GM18502 (cell line): ENCODE results near the gene KLHL29.

Source experiments
- ATAC-seq: cut with Tn5 transposase; IDR thresholded peaks from one replicate; pipeline ENCODE4 v1.9.1; 2021; ENCODE audit warnings: mild to moderate bottlenecking; ENCODE audit not compliant: unreplicated experiment, poor library complexity

Gene KLHL29

DNA sequence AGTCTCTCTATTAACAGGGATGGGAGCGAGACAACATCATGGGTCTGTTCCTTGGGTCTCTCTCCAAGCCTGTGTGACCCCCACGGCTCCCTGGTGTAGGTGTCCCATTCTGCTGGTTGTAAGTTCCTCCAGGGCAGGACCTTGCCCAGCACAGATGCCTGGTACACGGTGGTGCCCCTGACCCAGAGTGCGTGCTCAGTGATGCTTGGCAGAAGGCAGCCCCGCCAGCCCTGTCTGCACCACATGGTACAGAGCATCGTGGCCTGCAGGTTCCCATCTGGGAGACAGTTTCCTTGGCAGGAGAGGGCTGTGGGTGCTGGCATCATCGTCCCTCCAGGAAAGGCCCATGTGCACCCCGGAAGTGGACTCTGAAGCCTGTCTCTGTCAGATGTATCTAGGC, 249.0 kb downstream of the KLHL29 start:
- ATAC-seq = no peak

GRCh38 chr2:23635442-23636340, 250.7 kb downstream of the KLHL29 start:
- ATAC-seq = no peak

GRCh38 chr2:23636426-23636825, 251.4 kb downstream of the KLHL29 start:
- no peak for ATAC-seq

DNA sequence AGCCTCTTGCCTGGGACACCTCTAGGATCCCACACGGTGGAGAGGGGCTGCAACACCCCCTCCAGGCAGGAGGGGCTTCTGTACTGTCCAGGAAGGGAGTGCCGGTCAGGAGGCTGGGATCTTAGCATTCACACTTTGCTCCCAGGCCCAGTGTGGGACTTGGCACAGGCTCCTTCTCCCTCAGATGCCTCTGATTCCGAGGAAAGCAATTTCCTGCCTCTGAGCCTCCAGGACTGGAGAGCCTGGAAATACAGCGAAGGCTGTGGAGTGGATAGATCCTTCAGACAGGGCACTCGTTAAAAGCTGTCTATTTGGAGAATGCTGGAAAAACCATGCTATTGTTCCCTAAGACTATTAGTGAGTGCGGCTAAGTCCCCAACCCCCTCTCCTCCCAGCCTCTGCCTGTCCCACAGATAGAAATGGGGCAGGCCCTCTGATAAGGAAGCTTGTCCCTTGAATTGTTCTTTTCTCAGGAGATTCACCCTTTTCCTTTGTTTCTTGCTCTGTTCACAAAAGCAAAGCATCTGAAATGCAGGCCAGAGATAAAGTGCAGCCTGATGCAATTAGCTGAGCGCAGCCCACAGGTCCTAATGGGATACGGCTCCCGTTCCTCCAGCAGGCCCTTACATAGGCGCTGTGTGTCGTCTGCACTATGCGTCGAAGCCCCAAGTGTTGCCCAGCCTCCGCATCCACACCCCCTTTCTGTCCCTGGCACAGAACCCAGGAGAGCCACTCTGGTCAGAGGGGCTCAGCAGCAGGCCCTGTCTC, 252.2 kb downstream of the KLHL29 start:
- no peak for ATAC-seq

DNA sequence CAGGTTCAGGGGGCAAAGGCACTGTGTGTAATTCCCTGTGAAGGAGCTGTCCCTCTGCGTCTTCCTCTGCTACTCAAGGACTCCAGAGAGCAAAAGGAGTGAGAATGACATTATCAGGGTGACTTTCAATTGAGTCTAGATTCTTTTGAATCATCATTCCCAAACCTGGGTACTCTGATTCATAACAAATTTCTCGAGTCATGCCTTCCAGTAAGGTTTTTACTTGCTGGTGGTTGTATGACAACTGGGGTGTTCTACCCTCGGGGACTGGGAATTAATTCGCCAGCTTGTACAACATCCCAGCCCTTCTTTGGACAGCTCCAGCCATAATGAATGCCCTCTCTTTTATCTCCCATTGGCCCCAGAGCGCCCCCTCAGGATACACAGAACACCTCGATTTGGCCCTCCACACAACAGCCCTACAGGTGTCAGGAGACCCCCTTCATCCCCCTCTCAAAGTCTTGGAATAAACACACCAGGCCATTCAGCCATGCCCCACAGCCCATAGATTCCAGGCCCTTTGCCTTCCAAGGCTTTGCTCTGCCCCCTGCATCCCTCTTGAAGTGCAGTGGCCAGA, 254.5 kb downstream of the KLHL29 start:
- ATAC-seq = no peak

GRCh38 chr2:23640711-23641110, 255.7 kb downstream of the KLHL29 start:
- no peak for ATAC-seq

GRCh38 chr2:23642516-23642915, 257.5 kb downstream of the KLHL29 start:
- no peak for ATAC-seq

DNA sequence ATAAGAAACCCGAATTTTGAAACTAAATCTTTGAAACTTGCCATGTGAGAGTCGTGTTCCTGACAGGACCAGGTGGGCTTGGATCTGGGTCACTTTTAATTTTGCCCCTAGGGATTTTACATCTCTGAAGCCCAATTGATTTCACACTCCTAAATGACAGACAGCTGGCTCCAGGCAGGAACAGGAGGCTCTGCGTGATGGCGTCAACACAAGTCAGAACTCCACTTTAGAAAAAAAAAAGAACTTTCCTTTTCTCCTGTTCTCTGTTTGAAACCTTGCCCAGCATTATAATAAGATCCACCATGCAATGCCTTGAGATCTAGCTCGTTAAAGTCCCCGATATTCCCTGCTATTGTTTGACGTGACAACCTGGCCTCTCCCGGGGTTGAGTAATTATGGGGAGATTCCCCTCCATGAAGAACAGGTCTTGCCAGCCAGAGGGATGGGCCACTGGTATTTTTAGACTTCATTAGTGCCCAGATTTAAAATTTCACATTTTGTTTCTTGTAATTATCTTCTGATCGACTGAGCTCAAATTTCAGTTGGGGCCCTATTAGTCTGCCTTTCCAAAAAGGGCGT, 260.3 kb downstream of the KLHL29 start:
- ATAC-seq = no peak

DNA sequence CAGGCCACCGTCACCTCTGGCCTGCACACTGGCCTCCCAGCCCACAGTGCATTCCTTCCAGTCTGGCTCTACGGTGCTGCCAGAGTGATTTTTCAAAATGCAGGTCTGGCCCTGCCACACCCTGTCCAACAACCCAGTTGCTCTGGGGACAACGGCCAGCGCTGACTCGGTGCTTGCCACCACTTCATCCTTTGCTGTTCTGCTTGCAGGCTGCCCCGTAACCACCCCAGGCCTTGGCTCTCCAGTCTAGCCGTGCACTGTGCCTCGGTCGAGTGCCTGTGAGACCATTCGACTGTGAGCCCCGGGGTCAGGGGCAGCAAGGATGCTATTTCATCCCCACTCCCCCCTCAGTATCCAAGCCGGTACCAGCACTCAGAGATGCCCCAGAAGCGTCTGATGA, 262.6 kb downstream of the KLHL29 start:
- no peak for ATAC-seq

DNA sequence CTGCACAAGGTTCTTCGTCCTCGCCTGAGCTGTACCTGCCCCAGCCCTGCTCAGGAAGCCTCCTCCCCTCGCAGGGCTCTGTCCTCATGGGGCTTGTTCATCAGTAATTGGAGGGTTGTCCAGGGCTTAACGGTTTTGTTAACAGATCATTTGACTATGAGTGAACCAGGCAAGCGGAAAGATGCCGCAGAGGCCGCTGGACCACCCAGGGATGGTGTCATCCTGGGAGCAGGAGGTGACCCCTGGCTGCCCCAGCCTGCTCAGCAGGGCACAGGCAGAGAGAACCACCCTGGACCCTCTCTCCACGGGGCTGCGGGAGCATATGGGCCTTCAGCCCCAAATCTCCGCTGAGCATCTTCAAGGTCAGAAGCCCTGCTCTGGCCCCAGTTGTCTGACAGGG, 264.3 kb downstream of the KLHL29 start:
- ATAC-seq = no peak

- ATAC-seq = no peak
Measured at GRCh38 chr2:23649819-23650218, 264.8 kb downstream of the KLHL29 start.

- ATAC-seq = no peak
Measured at GRCh38 chr2:23651187-23652080, 266.5 kb downstream of the KLHL29 start.

GRCh38 chr2:23653326-23653725, 268.3 kb downstream of the KLHL29 start:
- ATAC-seq = no peak

DNA sequence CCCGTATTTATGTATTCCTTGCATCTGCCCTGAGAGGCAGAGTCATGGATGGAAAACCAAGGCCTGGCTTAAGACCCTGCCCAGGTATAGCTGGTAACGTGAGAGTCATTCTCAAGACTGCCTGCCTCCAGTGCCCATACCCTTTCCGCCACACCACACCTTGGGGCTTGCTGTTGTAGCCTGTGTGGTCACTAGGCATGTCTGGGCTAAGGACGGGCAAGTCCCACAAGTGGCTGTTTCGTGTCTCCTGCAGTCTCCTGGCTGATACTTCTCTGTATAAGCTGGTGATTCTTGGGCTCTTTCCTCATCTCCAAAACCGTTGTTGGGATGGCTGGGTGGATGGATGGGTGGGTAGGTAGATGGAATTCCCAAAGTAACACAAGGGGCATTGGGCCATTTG, 269.8 kb downstream of the KLHL29 start:
- ATAC-seq = no peak

DNA sequence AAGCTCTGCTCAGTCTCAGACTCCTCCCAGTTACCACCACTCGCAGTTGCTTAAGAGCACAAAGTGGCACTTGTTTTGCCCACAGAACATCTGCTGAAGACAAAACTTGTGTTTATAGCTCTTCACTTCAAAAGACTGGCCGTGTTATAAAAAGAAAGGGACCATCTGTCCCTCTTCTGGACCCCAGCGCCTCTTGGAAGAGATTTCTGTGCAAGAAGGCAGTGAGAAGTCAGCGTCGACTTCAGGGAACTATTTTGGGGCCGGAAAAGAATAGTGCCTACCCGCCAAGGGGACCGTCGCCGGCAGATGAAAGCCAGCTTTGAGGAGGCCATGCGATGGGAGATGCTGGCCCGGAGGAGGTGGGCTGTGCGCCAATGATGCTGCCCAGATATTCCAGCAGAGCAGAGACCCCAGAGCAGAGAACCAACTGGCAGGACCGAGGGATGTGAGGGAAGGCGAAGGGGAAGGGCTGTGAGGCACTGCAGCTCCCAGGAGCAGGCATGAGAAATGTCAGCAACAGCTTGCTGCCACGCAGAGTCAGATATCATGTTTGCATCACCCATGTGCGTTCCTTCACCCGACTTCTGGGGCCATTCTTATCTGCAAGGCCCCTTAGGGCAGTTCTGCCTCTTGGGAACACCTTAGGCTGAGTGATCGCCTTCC, 271.1 kb downstream of the KLHL29 start:
- no peak for ATAC-seq

- ATAC-seq = no peak
Measured at GRCh38 chr2:23656597-23656973, 271.6 kb downstream of the KLHL29 start.

GRCh38 chr2:23657371-23657770, 272.4 kb downstream of the KLHL29 start:
- ATAC-seq = no peak

- ATAC-seq = no peak
Measured at GRCh38 chr2:23657934-23658333, 273.0 kb downstream of the KLHL29 start.

DNA sequence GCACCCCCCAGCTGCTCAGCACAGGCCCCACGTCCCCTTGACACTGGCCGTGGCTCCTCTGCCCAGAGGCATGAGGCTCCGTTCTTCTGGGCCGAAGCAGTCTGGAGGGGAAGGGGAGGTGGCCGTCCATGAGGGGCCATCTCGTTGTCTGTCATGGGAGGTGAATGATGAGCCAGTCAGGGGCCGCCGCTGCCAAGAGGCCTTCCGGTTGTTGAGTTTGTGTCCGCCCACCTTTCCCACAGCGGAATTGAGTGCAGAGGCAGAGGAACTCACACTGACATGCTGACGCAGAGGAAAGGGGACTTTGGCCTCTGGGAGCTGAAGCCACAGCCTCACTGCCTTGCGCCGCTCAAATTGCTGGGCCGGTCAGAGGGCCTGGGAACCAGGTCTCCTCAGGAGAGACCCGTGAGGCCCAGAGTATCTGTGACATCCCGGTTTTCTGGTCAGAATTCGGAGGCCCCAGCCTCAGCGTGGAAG, 273.5 kb downstream of the KLHL29 start:
- peak; percentile 58 for ATAC-seq
